ENCODE measurements around the gene WDFY4.

GRCh38 chr10:48890888-48891850 lies 206.5 kb downstream of the WDFY4 start:
- no peak for TF ChIP-seq CTCF (IDR thresholded peaks at IDR 0.05)
- no peak for TF ChIP-seq SMC3 (IDR thresholded peaks at IDR 0.05; ENCODE audit: low read depth, low read length)
- no peak for TF ChIP-seq POLR2AphosphoS5 (IDR thresholded peaks at IDR 0.05; ENCODE audit: low read depth, low read length)
- no peak for TF ChIP-seq FOXJ3 (CRISPR knock-in tag; IDR thresholded peaks at IDR 0.05)
- no peak for TF ChIP-seq EZH2phosphoT487 (IDR thresholded peaks at IDR 0.05; ENCODE audit: borderline replicate concordance, low read depth)
